Measurements from ENCODE around the gene PPID.

DNA sequence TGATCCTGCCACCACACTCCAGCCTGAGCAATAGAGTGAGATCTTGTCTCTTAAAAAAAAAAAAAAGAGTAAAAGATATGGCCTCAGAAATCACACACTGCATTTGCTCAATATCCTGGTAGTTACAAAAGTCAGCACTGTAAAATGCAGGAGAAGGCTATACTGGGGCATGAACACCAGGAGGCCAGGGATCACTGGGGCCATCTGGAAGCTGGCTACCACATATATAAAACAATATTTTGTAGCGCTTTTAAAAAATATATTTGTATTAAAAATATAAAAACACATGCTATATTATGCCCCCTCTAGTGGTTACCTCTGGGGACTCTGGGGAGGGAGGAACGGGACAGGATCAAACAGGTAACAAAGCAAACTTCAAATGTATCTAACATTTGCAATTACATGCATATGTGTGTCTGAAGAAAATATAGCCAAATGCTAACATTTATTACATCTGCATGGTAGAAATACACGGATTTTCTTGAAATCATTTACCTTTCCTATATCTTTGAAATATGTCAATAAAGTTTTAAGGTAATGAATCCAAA lies 55.5 kb downstream of the PPID start:
- no peak for TF ChIP-seq POLR2AphosphoS5 (IDR thresholded peaks at IDR 0.05; ENCODE audit: insufficient read depth, low read depth, low read length)
- no peak for TF ChIP-seq POLR2A (IDR thresholded peaks at IDR 0.05; ENCODE audit: low read depth, low read length)
- TF ChIP-seq JUN (IDR thresholded peaks at IDR 0.05; ENCODE audit: borderline replicate concordance, insufficient read depth, insufficient read length, low read depth): no peak
- TF ChIP-seq, protein P1, sequence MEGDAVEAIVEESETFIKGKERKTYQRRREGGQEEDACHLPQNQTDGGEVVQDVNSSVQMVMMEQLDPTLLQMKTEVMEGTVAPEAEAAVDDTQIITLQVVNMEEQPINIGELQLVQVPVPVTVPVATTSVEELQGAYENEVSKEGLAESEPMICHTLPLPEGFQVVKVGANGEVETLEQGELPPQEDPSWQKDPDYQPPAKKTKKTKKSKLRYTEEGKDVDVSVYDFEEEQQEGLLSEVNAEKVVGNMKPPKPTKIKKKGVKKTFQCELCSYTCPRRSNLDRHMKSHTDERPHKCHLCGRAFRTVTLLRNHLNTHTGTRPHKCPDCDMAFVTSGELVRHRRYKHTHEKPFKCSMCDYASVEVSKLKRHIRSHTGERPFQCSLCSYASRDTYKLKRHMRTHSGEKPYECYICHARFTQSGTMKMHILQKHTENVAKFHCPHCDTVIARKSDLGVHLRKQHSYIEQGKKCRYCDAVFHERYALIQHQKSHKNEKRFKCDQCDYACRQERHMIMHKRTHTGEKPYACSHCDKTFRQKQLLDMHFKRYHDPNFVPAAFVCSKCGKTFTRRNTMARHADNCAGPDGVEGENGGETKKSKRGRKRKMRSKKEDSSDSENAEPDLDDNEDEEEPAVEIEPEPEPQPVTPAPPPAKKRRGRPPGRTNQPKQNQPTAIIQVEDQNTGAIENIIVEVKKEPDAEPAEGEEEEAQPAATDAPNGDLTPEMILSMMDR (IDR thresholded peaks at IDR 0.05; ENCODE audit: extremely low read depth in 1 of 2, insufficient read depth in 1 of 2, low read depth in 1 of 2, low read length in 2 of 2): peak; percentile 51 to 57
- no peak for TF ChIP-seq EZH2 (IDR thresholded peaks at IDR 0.05; ENCODE audit: borderline replicate concordance, low read depth, low read length, severe bottlenecking)
- TF ChIP-seq, protein P2, sequence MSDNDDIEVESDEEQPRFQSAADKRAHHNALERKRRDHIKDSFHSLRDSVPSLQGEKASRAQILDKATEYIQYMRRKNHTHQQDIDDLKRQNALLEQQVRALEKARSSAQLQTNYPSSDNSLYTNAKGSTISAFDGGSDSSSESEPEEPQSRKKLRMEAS (IDR thresholded peaks at IDR 0.05; ENCODE audit: insufficient read depth, insufficient read length): no peak
- TF ChIP-seq GATA2 (IDR thresholded peaks at IDR 0.05; ENCODE audit: insufficient read depth, insufficient read length, low read depth, low read length): no peak

All from endothelial cell of umbilical vein (primary cell).